Stomach (tissue), 4 donors: ENCODE results near the gene BCAR1.

Experiments
- EP300 ChIP-seq: sonication (generic); formaldehyde crosslinking; IDR thresholded peaks from one replicate; pipeline ENCODE4 v1.6.1; 2017; ENCODE audit warnings: antibody characterized with exemption
- TF ChIP-seq, protein P1 (sequence below), 7 experiments: fragments of 450-650 bp in 4 of 7; fragments of 200-600 bp in 3 of 7; sonication (generic) in 3 of 7; IDR thresholded peaks; one replicate each; pipeline ENCODE4 v1.5.1; 2016 to 2019; ENCODE audit warnings: antibody characterized with exemption in 7 of 7, control low read depth in 2 of 7, mild to moderate bottlenecking in 1 of 7

GRCh38 chr16:75248142-75248535 lies 3.3 kb downstream of the BCAR1 start:
- TF ChIP-seq, protein P1, sequence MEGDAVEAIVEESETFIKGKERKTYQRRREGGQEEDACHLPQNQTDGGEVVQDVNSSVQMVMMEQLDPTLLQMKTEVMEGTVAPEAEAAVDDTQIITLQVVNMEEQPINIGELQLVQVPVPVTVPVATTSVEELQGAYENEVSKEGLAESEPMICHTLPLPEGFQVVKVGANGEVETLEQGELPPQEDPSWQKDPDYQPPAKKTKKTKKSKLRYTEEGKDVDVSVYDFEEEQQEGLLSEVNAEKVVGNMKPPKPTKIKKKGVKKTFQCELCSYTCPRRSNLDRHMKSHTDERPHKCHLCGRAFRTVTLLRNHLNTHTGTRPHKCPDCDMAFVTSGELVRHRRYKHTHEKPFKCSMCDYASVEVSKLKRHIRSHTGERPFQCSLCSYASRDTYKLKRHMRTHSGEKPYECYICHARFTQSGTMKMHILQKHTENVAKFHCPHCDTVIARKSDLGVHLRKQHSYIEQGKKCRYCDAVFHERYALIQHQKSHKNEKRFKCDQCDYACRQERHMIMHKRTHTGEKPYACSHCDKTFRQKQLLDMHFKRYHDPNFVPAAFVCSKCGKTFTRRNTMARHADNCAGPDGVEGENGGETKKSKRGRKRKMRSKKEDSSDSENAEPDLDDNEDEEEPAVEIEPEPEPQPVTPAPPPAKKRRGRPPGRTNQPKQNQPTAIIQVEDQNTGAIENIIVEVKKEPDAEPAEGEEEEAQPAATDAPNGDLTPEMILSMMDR (IDR thresholded peaks at IDR 0.05), result no peak
- no peak for TF ChIP-seq EP300
